Pons (tissue), 1 donor: ENCODE data around the gene TNK1.

Experiments used
- DNase-seq: peaks from one replicate; pipeline ENCODE4 v3.0.0-alpha.2; 2016; ENCODE audit warnings: low spot score

The TNK1 gene

GRCh38 chr17:7391307-7391706 lies 10.4 kb downstream of the TNK1 start:
- no peak for DNase-seq

DNA sequence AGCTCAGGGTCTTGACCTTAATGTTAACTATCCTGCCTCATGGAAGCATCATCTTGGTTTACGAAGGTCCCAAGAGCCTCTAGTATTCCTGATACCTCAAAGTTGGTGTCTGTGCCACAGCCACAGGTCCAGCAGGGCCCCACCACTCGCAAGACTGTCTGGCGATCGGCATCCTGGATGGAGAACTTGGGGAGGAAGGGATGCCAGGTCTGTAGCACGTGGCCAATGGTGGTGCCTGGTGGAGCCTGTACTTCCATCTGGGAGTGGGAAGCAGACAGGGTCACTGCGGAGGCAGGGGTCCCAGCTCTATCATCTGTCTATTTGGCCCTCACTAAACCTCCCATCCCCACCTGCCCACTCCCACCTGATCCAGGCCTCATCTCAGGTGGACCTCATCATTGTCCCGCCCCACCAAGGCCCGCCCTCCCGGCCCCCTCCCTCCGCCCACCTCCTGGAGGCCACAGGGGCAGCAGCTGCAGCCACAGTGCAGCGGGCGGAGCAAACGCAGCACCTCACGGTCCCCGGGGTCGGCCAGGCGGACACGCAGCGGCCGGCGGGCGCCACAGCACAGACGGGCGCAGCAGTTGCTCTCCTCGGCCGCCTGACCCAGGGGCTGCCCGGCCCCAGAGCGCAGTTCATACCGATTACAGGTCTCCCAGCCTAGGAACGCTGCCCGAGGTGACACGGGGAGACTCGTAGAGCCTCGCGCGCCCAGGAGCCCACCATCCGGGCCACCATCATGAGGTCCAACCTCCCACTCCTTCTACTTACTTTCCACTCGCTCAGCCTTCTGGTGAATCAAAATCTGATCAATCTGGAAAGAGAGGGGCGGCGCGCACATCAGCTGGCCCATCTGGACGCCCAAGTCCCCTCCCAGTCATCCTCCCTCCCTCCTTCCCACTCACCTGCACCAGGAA lies 12.1 kb downstream of the TNK1 start:
- DNase-seq = no peak

DNA sequence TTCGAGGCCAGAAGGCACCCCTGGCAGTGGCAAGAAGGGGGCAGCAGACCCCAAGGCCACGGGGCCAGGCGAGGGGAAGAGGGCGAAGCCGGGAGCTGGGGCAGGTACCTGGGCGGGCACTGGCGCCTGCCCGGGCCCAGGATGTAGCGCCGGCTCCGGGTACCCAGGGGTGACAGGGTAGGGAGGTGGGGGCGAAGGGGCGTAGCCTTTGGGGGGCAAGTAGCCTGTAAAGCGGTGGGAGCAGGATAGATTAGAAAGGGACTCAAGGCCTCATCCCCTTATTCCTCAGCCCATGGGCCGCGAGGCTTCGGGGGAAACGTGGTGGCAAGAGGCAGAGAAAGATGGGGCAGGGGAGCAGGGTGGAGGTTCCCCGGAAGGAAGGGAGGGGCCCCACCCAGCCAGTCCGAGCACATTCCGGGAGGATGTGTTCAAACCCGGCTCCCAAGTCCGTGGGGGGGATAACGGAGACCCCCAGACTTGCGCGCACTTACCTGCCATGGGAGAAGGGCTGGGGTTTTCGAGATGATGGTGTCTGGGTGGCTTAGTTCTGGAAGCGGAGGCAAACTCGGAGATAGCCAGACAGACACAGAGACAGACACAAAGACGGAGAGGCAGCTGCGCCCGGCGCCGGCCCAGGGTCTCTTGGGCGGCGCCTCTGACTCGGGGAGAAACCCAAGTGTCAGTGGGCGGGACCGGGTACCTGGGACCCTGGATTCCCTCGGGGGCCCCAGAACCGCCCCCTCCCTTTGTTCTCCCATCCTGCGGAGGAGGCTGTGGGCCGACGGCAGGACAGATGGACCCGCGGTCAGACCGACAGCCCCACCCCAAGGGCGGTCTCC lies 12.9 kb downstream of the TNK1 start:
- DNase-seq = no peak

GRCh38 chr17:7394452-7395191 lies 13.7 kb downstream of the TNK1 start, which contains the start of gene PLSCR3:
PLSCR3 (minus strand) TSS chr17:7394525; CDS start chr17:7394110, 415 bp downstream.
- DNase-seq = peak; percentile 75

DNA sequence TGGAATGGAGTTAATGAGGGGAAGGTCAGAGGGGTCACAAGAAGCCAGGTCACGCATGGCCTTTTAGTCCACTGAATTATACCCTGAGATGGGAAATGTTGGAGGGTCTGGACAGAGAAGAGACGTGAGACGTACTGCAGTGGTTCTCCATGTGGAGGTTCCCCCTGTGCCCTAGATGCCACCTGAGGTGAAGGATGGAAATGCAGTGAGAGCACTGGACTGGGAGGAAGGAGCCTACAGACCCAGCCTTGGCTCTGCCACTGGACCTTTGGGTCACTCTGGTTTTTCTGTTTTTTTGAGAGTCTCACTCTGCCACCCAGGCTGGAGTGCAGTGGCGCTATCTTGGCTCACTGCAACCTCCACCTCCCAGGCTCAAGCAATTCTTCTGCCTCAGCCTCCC lies 15.3 kb downstream of the TNK1 start:
- no peak for DNase-seq

- DNase-seq = no peak
These were observed 17.7 kb downstream of the TNK1 start for GRCh38 chr17:7398612-7399011.

DNA sequence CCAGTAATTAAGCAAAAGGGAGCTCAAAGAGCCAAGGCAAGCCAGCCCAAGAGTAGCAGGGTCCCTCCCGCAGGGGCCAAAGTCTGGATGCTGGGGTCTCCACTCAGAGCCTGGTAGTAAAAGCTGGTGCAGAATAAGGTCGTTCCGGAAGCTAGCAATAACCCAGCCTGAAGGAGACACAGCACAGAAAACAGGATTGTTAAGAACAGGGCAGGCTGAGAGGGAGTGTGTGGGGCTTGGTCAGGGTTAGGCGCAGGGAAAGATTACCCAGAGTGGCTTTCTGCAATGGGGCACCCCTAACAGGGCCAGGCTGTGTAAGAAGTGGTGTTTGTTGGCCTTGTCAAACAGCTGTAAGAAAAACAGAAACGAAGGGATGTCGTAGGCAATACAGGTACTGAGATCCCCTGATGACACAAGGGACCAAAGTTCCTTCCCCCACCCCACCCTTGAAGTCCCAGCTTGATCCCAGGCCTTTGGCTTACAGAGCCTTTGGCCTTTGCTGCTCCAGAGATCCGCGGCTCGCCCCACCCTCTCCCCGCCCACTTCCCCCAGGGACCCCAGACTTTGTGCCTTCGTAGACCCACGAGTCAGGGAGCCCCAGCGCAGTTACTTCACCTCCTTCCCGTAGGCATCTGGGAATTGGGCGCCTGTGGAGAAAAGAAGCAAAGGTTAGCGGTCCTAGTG lies 22.3 kb downstream of the TNK1 start:
- DNase-seq = no peak

- no peak for DNase-seq
These were observed 22.8 kb downstream of the TNK1 start for GRCh38 chr17:7403727-7403976.

GRCh38 chr17:7403977-7404736 lies 23.3 kb downstream of the TNK1 start, which contains the start of gene TMEM256:
TMEM256 (minus strand) TSS chr17:7404097; CDS start chr17:7404084, 13 bp downstream.
- DNase-seq = peak; percentile 100

- no peak for DNase-seq
These were observed 24.0 kb downstream of the TNK1 start for GRCh38 chr17:7404737-7405349.

DNA sequence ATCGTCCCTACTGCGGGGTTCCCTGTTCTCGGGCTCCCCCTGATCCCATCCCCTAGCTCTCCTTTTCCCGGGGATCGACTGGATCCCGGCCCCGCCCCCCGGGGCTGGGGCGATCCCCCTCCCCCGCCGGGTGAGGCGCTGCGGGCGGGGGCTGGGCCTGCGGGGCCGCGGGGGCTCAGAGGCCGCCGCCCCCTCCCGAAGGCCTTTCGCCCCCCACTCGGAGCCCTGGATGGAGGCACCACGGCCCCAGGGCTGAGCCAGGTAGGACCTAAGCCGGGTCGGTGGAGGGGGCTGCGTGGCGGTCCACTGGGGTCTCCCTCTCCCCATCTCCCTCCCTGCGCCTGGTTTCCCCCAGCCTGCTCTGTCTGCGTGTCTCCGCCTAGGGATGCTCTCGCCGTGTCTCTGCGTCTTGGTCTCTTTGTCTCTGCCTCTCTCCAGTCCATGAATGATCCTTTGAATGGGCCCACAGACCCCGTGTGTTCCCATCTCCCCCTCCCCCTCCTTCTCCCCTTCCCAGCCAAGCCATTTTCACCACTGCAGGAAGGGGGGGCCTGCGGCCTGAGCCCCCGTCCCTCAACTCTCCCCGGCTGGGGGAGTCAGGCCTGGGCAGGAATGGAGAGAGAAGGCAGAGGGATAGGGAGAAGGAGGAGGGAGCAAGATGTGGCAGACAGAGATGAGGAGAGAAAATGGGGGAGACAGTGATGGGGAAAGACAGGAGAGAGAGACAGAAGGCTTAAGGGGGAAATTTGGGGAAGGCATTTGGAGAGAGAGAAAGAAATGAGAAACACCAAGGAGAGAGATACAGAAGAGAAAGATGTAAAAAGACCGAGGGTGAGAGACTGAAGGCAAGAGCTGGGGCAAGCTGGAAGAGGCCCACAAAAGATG lies 24.7 kb downstream of the TNK1 start:
- DNase-seq = peak; percentile 57

GRCh38 chr17:7406235-7406825 lies 25.4 kb downstream of the TNK1 start:
- no peak for DNase-seq

GRCh38 chr17:7407082-7407481 lies 26.2 kb downstream of the TNK1 start:
- DNase-seq = no peak

DNA sequence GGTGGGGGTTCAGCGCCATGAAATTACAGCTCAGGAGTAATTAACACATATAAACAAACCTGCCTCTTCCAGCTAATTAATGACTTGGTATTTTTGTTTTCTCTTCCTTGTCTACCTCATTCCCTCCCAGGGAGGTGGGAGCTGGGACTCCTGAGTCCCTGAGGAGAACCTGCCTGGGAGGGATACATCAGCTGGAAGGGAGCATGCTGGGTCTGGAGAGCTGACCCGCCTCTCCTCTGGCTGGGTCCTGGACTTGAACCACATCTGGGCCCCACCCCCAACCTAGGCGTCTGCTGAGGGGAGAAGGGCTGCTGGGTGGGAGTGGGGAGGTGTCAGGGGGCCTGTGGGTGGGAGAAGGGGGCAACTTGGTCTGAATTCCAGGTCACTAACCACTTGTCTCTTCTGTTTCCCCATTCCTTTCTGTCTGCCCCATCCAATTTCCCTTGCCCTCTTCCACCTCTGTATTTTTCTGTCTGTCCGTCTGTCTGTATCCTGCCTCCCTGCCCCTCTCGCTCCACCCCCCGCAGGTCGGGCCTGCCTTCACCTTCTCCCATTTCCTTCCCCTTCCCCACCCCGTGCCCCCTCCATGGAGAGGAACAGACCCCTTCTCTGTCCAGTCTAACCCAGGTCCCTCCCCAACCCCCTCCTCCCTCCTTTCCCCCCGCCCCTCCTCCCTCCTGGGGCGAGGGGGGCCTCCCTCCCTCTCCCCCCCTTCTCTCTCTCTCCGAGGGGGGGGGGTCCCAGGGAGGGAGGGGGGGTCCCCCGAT lies 26.8 kb downstream of the TNK1 start, which contains the start of gene NLGN2:
Gene NLGN2 (plus strand): TSS at position 361 of the 767 bp plus-strand sequence. CDS start 411 bp downstream, outside the sequence.
- no peak for DNase-seq

GRCh38 chr17:7408252-7408727 lies 27.4 kb downstream of the TNK1 start:
- DNase-seq = no peak

GRCh38 chr17:7408863-7409262 lies 28.0 kb downstream of the TNK1 start:
- DNase-seq = no peak

DNA sequence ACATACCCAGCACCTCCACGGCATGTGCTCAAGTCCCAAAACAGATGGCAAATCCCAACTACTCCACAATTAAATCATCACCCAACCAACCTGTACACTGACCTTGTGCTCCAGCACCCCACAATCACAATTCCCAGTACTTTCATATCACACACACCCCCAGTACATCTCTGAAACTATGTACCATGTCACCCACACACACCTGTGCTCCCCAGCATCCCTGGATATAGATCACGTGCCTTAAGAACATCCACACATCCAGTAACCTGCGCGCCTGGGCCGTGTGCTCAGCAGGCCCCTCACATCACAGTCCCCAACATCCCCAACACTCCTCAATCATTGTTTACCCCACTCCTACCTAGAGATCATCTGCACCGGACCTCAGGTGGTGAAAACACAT lies 28.8 kb downstream of the TNK1 start:
- no peak for DNase-seq
